ENCODE data around the gene ECSCR. TPM values are rescaled to one million over a fixed set of nuclear protein-coding genes. Genes with fewer than 3 reads are reported as not detected.
"Not testable (repeated sequence)": the region's sequence is repeated elsewhere in the genome, so short reads cannot be mapped to it uniquely, and the experiment has no call there.

Gene ECSCR
- total RNA-seq, 1 experiment from 2014 or later, result not detected

- in situ Hi-C loops (cut with HindIII; ENCODE audit: low pct_unique_long_range_greater_than_20kb, low sequenced_read_pairs); DNase-seq (ENCODE audit: low read depth, low spot score): not testable (repeated sequence)
These were observed 16.3 kb upstream of the ECSCR start for GRCh38 chr5:139478657-139479423.

GRCh38 chr5:139475865-139476617, 13.5 kb upstream of the ECSCR start:
- in situ Hi-C loops (cut with HindIII; ENCODE audit: low pct_unique_long_range_greater_than_20kb, low sequenced_read_pairs), result no loop called here
- no peak for DNase-seq (ENCODE audit: low read depth, low spot score)

GRCh38 chr5:139474890-139475791, 12.6 kb upstream of the ECSCR start:
- in situ Hi-C loops (cut with HindIII; ENCODE audit: low pct_unique_long_range_greater_than_20kb, low sequenced_read_pairs), result no loop called here
- DNase-seq (ENCODE audit: low read depth, low spot score), result no peak

GRCh38 chr5:139473565-139473964, 11.0 kb upstream of the ECSCR start:
- in situ Hi-C loops (cut with HindIII; ENCODE audit: low pct_unique_long_range_greater_than_20kb, low sequenced_read_pairs), result no loop called here

GRCh38 chr5:139473105-139473504, 10.6 kb upstream of the ECSCR start:
- no peak for DNase-seq (ENCODE audit: low read depth, low spot score)
- in situ Hi-C loops (cut with HindIII; ENCODE audit: low pct_unique_long_range_greater_than_20kb, low sequenced_read_pairs), result no loop called here

More at GRCh38 chr5:139473565-139473964, 11.0 kb upstream of the ECSCR start:
- no peak for DNase-seq (ENCODE audit: low read depth, low spot score)

- in situ Hi-C loops (cut with HindIII; ENCODE audit: low pct_unique_long_range_greater_than_20kb, low sequenced_read_pairs), result no loop called here
- DNase-seq (ENCODE audit: low read depth, low spot score), result no peak
These were observed 10.0 kb upstream of the ECSCR start for GRCh38 chr5:139472386-139473030.

- DNase-seq (ENCODE audit: low read depth, low spot score), result no peak
- in situ Hi-C loops (cut with HindIII; ENCODE audit: low pct_unique_long_range_greater_than_20kb, low sequenced_read_pairs), result no loop called here
These were observed 8.3 kb upstream of the ECSCR start, which contains the start of gene SMIM33 for GRCh38 chr5:139470821-139471300. SMIM33 (plus strand) TSS chr5:139471004; CDS start chr5:139471122, 118 bp downstream.

GRCh38 chr5:139468421-139468931, 5.9 kb upstream of the ECSCR start:
- in situ Hi-C loops (cut with HindIII; ENCODE audit: low pct_unique_long_range_greater_than_20kb, low sequenced_read_pairs), result no loop called here
- DNase-seq (ENCODE audit: low read depth, low spot score), result no peak

GRCh38 chr5:139461698-139462097, 845 bp downstream of the ECSCR start:
- in situ Hi-C loops (cut with HindIII; ENCODE audit: low pct_unique_long_range_greater_than_20kb, low sequenced_read_pairs), result no loop called here
- no peak for DNase-seq (ENCODE audit: low read depth, low spot score)

- in situ Hi-C loops (cut with HindIII; ENCODE audit: low pct_unique_long_range_greater_than_20kb, low sequenced_read_pairs), result no loop called here
- DNase-seq (ENCODE audit: low read depth, low spot score), result no peak
These were observed 1.4 kb downstream of the ECSCR start for GRCh38 chr5:139461176-139461575.

- in situ Hi-C loops (cut with HindIII; ENCODE audit: low pct_unique_long_range_greater_than_20kb, low sequenced_read_pairs), result no loop called here
- no peak for DNase-seq (ENCODE audit: low read depth, low spot score)
These were observed 2.1 kb downstream of the ECSCR start for GRCh38 chr5:139460455-139460854.

- in situ Hi-C loops (cut with HindIII; ENCODE audit: low pct_unique_long_range_greater_than_20kb, low sequenced_read_pairs), result no loop called here
- DNase-seq (ENCODE audit: low read depth, low spot score), result no peak
These were observed 3.0 kb downstream of the ECSCR start for GRCh38 chr5:139459451-139459934.

GRCh38 chr5:139458580-139459407, 3.7 kb downstream of the ECSCR start:
- in situ Hi-C loops (cut with HindIII; ENCODE audit: low pct_unique_long_range_greater_than_20kb, low sequenced_read_pairs), result no loop called here
- DNase-seq (ENCODE audit: low read depth, low spot score), result no peak

GRCh38 chr5:139457653-139458306, 4.8 kb downstream of the ECSCR start:
- in situ Hi-C loops (cut with HindIII; ENCODE audit: low pct_unique_long_range_greater_than_20kb, low sequenced_read_pairs), result no loop called here
- no peak for DNase-seq (ENCODE audit: low read depth, low spot score)

GRCh38 chr5:139457241-139457640, 5.3 kb downstream of the ECSCR start:
- in situ Hi-C loops (cut with HindIII; ENCODE audit: low pct_unique_long_range_greater_than_20kb, low sequenced_read_pairs), result no loop called here
- no peak for DNase-seq (ENCODE audit: low read depth, low spot score)

- in situ Hi-C loops (cut with HindIII; ENCODE audit: low pct_unique_long_range_greater_than_20kb, low sequenced_read_pairs), result no loop called here
- no peak for DNase-seq (ENCODE audit: low read depth, low spot score)
These were observed 5.8 kb downstream of the ECSCR start for GRCh38 chr5:139456776-139457175.

Measured in SK-MEL-5 (cell line).